Naive thymus-derived CD4-positive, alpha-beta T cell (primary cell): ENCODE measurements around the gene FHAD1. TPM values are rescaled to one million over a fixed set of nuclear protein-coding genes. Genes with fewer than 3 reads are reported as not detected.

Source experiments
- ATAC-seq: fragments of 150-1000 bp; cut with Tn5 transposase; 2 replicates; pipeline ENCODE4 v1.10.0; 2021; ENCODE audit warnings: mild to moderate bottlenecking, moderate library complexity
- CTCF ChIA-PET: fragments of 350-600 bp; sonication (Branson Sonifier 250); formaldehyde crosslinking; loops from one replicate; lab custom pipeline; 2021; ENCODE audit warnings: antibody characterized with exemption; lab: Charles Lee
- POLR2A ChIA-PET: fragments of 350-600 bp; sonication (Branson Sonifier 250); formaldehyde crosslinking; loops from one replicate; lab custom pipeline; 2021; ENCODE audit warnings: antibody characterized with exemption, inconsistent platforms; lab: Charles Lee
- DNase-seq, 9 donors: peaks; one replicate each; pipeline versions ENCODE4 v3.0.0 to v3.0.0-alpha.2; 2020 to 2022; ENCODE audit warnings: mixed read lengths in 1 of 9
- H3K27ac ChIP-seq: one replicate; pipeline ENCODE4 v1.7.0; 2013; ENCODE audit warnings: mild to moderate bottlenecking, low read depth, low read length, moderate library complexity
- H3K27me3 ChIP-seq, 2 donors: one replicate each; pipeline ENCODE4 v1.7.0; 2013; ENCODE audit warnings: low read length in 2 of 2, mild to moderate bottlenecking in 2 of 2, moderate library complexity in 2 of 2; ENCODE audit not compliant: control insufficient read depth in 2 of 2, insufficient read depth in 2 of 2
- H3K36me3 ChIP-seq, 3 experiments: 1 replicate in 2 of 3; 2 replicates in 1 of 3; pipeline ENCODE4 v1.7.0; 2013; ENCODE audit warnings: low read length in 3 of 3, mild to moderate bottlenecking in 3 of 3, moderate library complexity in 1 of 3; ENCODE audit not compliant: insufficient read depth in 3 of 3, control insufficient read depth in 2 of 3
- H3K4me1 ChIP-seq, 2 donors: one replicate each; pipeline ENCODE4 v1.7.0; 2013; ENCODE audit warnings: low read length in 2 of 2, mild to moderate bottlenecking in 2 of 2, moderate library complexity in 1 of 2; ENCODE audit not compliant: control insufficient read depth in 2 of 2, insufficient read depth in 2 of 2
- H3K4me3 ChIP-seq: 2 replicates; pipeline ENCODE4 v1.7.0; 2013; ENCODE audit warnings: mild to moderate bottlenecking, low read length
- H3K9me3 ChIP-seq, 3 experiments: 1 replicate in 2 of 3; 2 replicates in 1 of 3; pipeline ENCODE4 v1.7.0; 2013; ENCODE audit warnings: low read length in 3 of 3; ENCODE audit not compliant: control insufficient read depth in 2 of 3
- H3K27ac Mint-ChIP-seq, 9 donors: one replicate each; pipeline ENCODE4 v1.8.0; 2020 to 2022; ENCODE audit warnings: mixed read lengths in 9 of 9, mild to moderate bottlenecking in 8 of 9, moderate library complexity in 5 of 9, inconsistent platforms in 2 of 9
- H3K27me3 Mint-ChIP-seq, 5 donors: one replicate each; pipeline ENCODE4 v1.8.0; 2021 to 2022; ENCODE audit warnings: mixed read lengths in 5 of 5, mild to moderate bottlenecking in 1 of 5
- H3K36me3 Mint-ChIP-seq, 5 donors: one replicate each; pipeline ENCODE4 v1.8.0; 2020 to 2022; ENCODE audit warnings: mixed read lengths in 5 of 5, mild to moderate bottlenecking in 3 of 5, inconsistent platforms in 1 of 5
- H3K4me1 Mint-ChIP-seq, 7 donors: one replicate each; pipeline ENCODE4 v1.8.0; 2020 to 2022; ENCODE audit warnings: mixed read lengths in 7 of 7, mild to moderate bottlenecking in 3 of 7, inconsistent platforms in 1 of 7
- H3K4me3 Mint-ChIP-seq, 10 donors: one replicate each; pipeline ENCODE4 v1.8.0; 2020 to 2022; ENCODE audit warnings: mild to moderate bottlenecking in 10 of 10, mixed read lengths in 10 of 10, moderate library complexity in 6 of 10, inconsistent platforms in 2 of 10
- H3K9me3 Mint-ChIP-seq, 11 donors: one replicate each; pipeline ENCODE4 v1.8.0; 2020 to 2022; ENCODE audit warnings: mixed read lengths in 11 of 11, mild to moderate bottlenecking in 4 of 11, inconsistent platforms in 1 of 11, moderate library complexity in 1 of 11
- intact Hi-C, 2 donors: fragments of 100-400 bp; cut with micrococcal nuclease; formaldehyde crosslinking; loops; one replicate each; pipeline ENCODE4 v1.15.1; 2023
- polyA plus RNA-seq, 2 donors: library from polyadenylated mRNA; unstranded; fragments of 300-500 nt; fragmentation: Illumina TruSeq; gene quantifications; one replicate each; pipeline ENCODE4 v1.2.3, GENCODE V29; 2021
- total RNA-seq, 6 experiments: library from RNA in 5 of 6; stranded (reverse) in 5 of 6; gene quantifications; 1 replicate in 5 of 6; 2 replicates in 1 of 6; pipeline ENCODE4 v1.2.3 and lab custom pipeline; 2021 to 2026

The FHAD1 gene
- total and polyA plus RNA-seq, 7 experiments from 2014 or later: 0.19 to 1.1 TPM; not detected in 5

GRCh38 chr1:15424146-15424667 lies 177.2 kb downstream of the FHAD1 start:
- Histone ChIP-seq H3K4me3 (no peak overlapping the region), H3K27ac (no peak overlapping the region), H3K27me3 (no peaks in the 10 kb centered on the region), H3K4me1 (peaks cover 0 to 1% of the 10 kb centered on the region in 2 donors), H3K36me3 (peaks cover 2 to 49% (median 6%) of the 10 kb centered on the region in 3 experiments), H3K9me3 (no peaks in the 10 kb centered on the region)
- Mint-ChIP-seq H3K9me3 (peaks cover 0 to 2% (median 0%) of the 10 kb centered on the region in 11 donors), H3K27ac (peak overlapping the region in 3 of 9 donors; percentile 33 to 51 (median 48)), H3K4me3 (no peak overlapping the region), H3K27me3 (no peaks in the 10 kb centered on the region), H3K4me1 (peaks cover 0 to 27% (median 8%) of the 10 kb centered on the region in 7 donors), H3K36me3 (peaks cover 0 to 15% (median 11%) of the 10 kb centered on the region in 5 donors)
- ChIA-PET CTCF (interaction anchor here (1.1 to 5.4 kb wide), 2 partner anchors 101 kb away, joined by 3 to 27 read pairs; no protein-coding TSS in a partner anchor), POLR2A (no interaction called here)
- intact Hi-C loops: no loop called here
- no peak for DNase-seq
- no peak for ATAC-seq

GRCh38 chr1:15424981-15425380 lies 178.0 kb downstream of the FHAD1 start:
- ChIA-PET POLR2A (no interaction called here), CTCF (interaction anchor here (5.4 kb wide), 1 partner anchor 102 kb away, joined by 27 read pairs; no protein-coding TSS in a partner anchor)
- Mint-ChIP-seq H3K27ac (peak overlapping the region in 2 of 9 donors; percentile 51 to 63), H3K4me1 (peaks cover 0 to 25% (median 6%) of the 10 kb centered on the region in 7 donors), H3K9me3 (peaks cover 0 to 2% (median 0%) of the 10 kb centered on the region in 11 donors), H3K36me3 (peaks cover 0 to 15% (median 11%) of the 10 kb centered on the region in 5 donors), H3K4me3 (no peak overlapping the region), H3K27me3 (no peaks in the 10 kb centered on the region)
- Histone ChIP-seq H3K9me3 (no peaks in the 10 kb centered on the region), H3K4me1 (no peaks in the 10 kb centered on the region), H3K27me3 (no peaks in the 10 kb centered on the region), H3K4me3 (no peak overlapping the region), H3K36me3 (peaks cover 2 to 52% (median 6%) of the 10 kb centered on the region in 3 experiments), H3K27ac (no peak overlapping the region)
- ATAC-seq (no peak), DNase-seq (no peak)
- intact Hi-C loops: no loop called here

GRCh38 chr1:15425521-15425920 lies 178.5 kb downstream of the FHAD1 start:
- POLR2A ChIA-PET: interaction anchor here (1.0 kb wide), 1 partner anchor 13 kb away, joined by 4 read pairs; no protein-coding TSS in a partner anchor
- Mint-ChIP-seq H3K36me3 (peaks cover 0 to 15% (median 11%) of the 10 kb centered on the region in 5 donors), H3K9me3 (no peaks in the 10 kb centered on the region), H3K4me3 (no peak overlapping the region), H3K27me3 (no peaks in the 10 kb centered on the region), H3K27ac (peak overlapping the region in 3 of 9 donors; percentile 43 to 51 (median 48)), H3K4me1 (peaks cover 0 to 22% (median 6%) of the 10 kb centered on the region in 7 donors)
- Histone ChIP-seq H3K9me3 (no peaks in the 10 kb centered on the region), H3K4me1 (no peaks in the 10 kb centered on the region), H3K36me3 (peaks cover 2 to 52% (median 6%) of the 10 kb centered on the region in 3 experiments), H3K27me3 (no peaks in the 10 kb centered on the region), H3K27ac (no peak overlapping the region), H3K4me3 (no peak overlapping the region)
- intact Hi-C loops: no loop called here
- DNase-seq (no peak), ATAC-seq (no peak)
- CTCF ChIA-PET: interaction anchor here (5.4 kb wide), 1 partner anchor 102 kb away, joined by 27 read pairs; no protein-coding TSS in a partner anchor

GRCh38 chr1:15425958-15426357 lies 178.9 kb downstream of the FHAD1 start:
- H3K36me3 ChIP-seq: peaks cover 2 to 53% (median 6%) of the 10 kb centered on the region in 3 experiments
- CTCF ChIA-PET: interaction anchor here (5.4 kb wide), 1 partner anchor 103 kb away, joined by 27 read pairs; no protein-coding TSS in a partner anchor
- H3K27ac ChIP-seq: no peak overlapping the region

GRCh38 chr1:15426492-15427279 lies 179.7 kb downstream of the FHAD1 start:
- CTCF ChIA-PET: interaction anchor here (5.4 kb wide), 1 partner anchor 103 kb away, joined by 27 read pairs; no protein-coding TSS in a partner anchor
- Histone ChIP-seq H3K36me3 (peaks cover 2 to 49% (median 6%) of the 10 kb centered on the region in 3 experiments), H3K27ac (no peak overlapping the region), H3K4me1 (no peaks in the 10 kb centered on the region), H3K9me3 (no peaks in the 10 kb centered on the region), H3K27me3 (no peaks in the 10 kb centered on the region), H3K4me3 (no peak overlapping the region)
- Mint-ChIP-seq H3K27me3 (no peaks in the 10 kb centered on the region), H3K27ac (peak overlapping the region in 5 of 9 donors; percentile 25 to 84 (median 53)), H3K36me3 (peaks cover 0 to 9% (median 6%) of the 10 kb centered on the region in 5 donors), H3K9me3 (no peaks in the 10 kb centered on the region), H3K4me1 (peaks cover 0 to 16% (median 0%) of the 10 kb centered on the region in 7 donors), H3K4me3 (no peak overlapping the region)
- POLR2A ChIA-PET: interaction anchor here (1.0 kb wide), 1 partner anchor 14 kb away, joined by 4 read pairs; no protein-coding TSS in a partner anchor
- ATAC-seq (peak; percentile 6), DNase-seq (no peak)
- intact Hi-C loops: no loop called here

More at GRCh38 chr1:15425958-15426357, 178.9 kb downstream of the FHAD1 start:
- POLR2A ChIA-PET: interaction anchor here (1.0 kb wide), 1 partner anchor 13 kb away, joined by 4 read pairs; no protein-coding TSS in a partner anchor
- H3K27ac Mint-ChIP-seq: peak overlapping the region in 3 of 9 donors; percentile 43 to 84 (median 62)
- H3K4me3 Mint-ChIP-seq: no peak overlapping the region
- Histone ChIP-seq H3K4me1 (no peaks in the 10 kb centered on the region), H3K4me3 (no peak overlapping the region), H3K9me3 (no peaks in the 10 kb centered on the region), H3K27me3 (no peaks in the 10 kb centered on the region)
- peaks cover 0 to 19% (median 3%) of the 10 kb centered on the region in 7 donors for H3K4me1 Mint-ChIP-seq
- no peaks in the 10 kb centered on the region for H3K9me3 Mint-ChIP-seq
- DNase-seq (no peak), ATAC-seq (no peak)
- no peaks in the 10 kb centered on the region for H3K27me3 Mint-ChIP-seq
- intact Hi-C loops: no loop called here
- H3K36me3 Mint-ChIP-seq: peaks cover 0 to 11% (median 8%) of the 10 kb centered on the region in 5 donors

- Histone ChIP-seq H3K36me3 (peaks cover 2 to 49% (median 6%) of the 10 kb centered on the region in 3 experiments), H3K4me1 (no peaks in the 10 kb centered on the region), H3K27ac (no peak overlapping the region), H3K27me3 (no peaks in the 10 kb centered on the region), H3K9me3 (no peaks in the 10 kb centered on the region), H3K4me3 (no peak overlapping the region)
- H3K4me3 Mint-ChIP-seq: no peak overlapping the region
- POLR2A ChIA-PET: interaction anchor here (0.6 kb wide), 1 partner anchor 104 kb away, joined by 3 read pairs; no protein-coding TSS in a partner anchor
- intact Hi-C loops: no loop called here
- H3K36me3 Mint-ChIP-seq: peaks cover 0 to 9% (median 5%) of the 10 kb centered on the region in 5 donors
- no peaks in the 10 kb centered on the region for H3K27me3 Mint-ChIP-seq
- peaks cover 0 to 15% (median 0%) of the 10 kb centered on the region in 7 donors for H3K4me1 Mint-ChIP-seq
- CTCF ChIA-PET: interaction anchor here (5.4 kb wide), 1 partner anchor 104 kb away, joined by 27 read pairs; no protein-coding TSS in a partner anchor
- ATAC-seq (no peak), DNase-seq (no peak)
- peak overlapping the region in 1 of 9 donors; percentile 25 for H3K27ac Mint-ChIP-seq
- H3K9me3 Mint-ChIP-seq: no peaks in the 10 kb centered on the region
Measured at GRCh38 chr1:15427280-15427666, 180.2 kb downstream of the FHAD1 start.
